ENCODE measurements around the gene PAGE1. TPM values are rescaled to one million over a fixed set of nuclear protein-coding genes. Genes with fewer than 3 reads are reported as not detected.

Gene PAGE1
- total RNA-seq, 2 experiments from 2014 or later = not detected

DNA sequence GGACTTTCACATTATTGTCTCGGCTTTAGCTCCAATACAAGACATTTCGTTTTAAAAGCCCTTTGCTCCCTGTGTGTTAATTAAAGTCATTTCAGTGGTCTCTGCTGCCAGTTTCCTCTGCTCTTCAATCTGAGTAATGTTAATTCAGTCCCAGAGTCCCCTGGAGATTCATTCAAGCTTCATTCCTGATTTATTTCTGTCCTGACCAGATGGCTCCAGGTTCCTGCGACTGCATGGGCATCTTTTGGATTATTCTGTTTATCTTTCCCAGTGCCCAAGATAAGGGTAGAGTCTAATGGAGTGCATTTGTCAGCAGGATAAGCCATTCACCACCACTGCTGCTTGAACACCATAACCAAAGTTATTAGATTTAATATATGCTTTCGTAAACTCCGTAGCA, 6.1 kb upstream of the PAGE1 start:
- no peak for DNase-seq
- Mint-ChIP-seq H3K36me3 (ENCODE audit: low read depth) (no peaks in the 10 kb centered on the region), H3K4me1 (ENCODE audit: low read depth) (no peaks in the 10 kb centered on the region), H3K27me3 (peaks cover 2% of the 10 kb centered on the region), H3K27ac (no peak overlapping the region), H3K4me3 (no peak overlapping the region), H3K9me3 (no peaks in the 10 kb centered on the region)
- CTCF ChIA-PET = no interaction called here
- POLR2A ChIA-PET = no interaction called here
- intact Hi-C loops (cut with micrococcal nuclease) = no loop called here
- no peak for ATAC-seq
- TF ChIP-seq, protein P1, sequence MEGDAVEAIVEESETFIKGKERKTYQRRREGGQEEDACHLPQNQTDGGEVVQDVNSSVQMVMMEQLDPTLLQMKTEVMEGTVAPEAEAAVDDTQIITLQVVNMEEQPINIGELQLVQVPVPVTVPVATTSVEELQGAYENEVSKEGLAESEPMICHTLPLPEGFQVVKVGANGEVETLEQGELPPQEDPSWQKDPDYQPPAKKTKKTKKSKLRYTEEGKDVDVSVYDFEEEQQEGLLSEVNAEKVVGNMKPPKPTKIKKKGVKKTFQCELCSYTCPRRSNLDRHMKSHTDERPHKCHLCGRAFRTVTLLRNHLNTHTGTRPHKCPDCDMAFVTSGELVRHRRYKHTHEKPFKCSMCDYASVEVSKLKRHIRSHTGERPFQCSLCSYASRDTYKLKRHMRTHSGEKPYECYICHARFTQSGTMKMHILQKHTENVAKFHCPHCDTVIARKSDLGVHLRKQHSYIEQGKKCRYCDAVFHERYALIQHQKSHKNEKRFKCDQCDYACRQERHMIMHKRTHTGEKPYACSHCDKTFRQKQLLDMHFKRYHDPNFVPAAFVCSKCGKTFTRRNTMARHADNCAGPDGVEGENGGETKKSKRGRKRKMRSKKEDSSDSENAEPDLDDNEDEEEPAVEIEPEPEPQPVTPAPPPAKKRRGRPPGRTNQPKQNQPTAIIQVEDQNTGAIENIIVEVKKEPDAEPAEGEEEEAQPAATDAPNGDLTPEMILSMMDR (IDR thresholded peaks at IDR 0.05) = no peak

GRCh38 chrX:49701323-49701722, 5.5 kb upstream of the PAGE1 start:
- ChIA-PET POLR2A (no interaction called here), CTCF (no interaction called here)
- TF ChIP-seq, protein P1 (IDR thresholded peaks at IDR 0.05) = no peak
- no peak for ATAC-seq
- no peaks in the 10 kb centered on the region for H3K36me3 Mint-ChIP-seq (ENCODE audit: low read depth)
- no peak overlapping the region for H3K4me3 Mint-ChIP-seq
- H3K27ac Mint-ChIP-seq = no peak overlapping the region
- H3K4me1 Mint-ChIP-seq (ENCODE audit: low read depth) = no peaks in the 10 kb centered on the region
- peaks cover 2% of the 10 kb centered on the region for H3K27me3 Mint-ChIP-seq
- no peak for DNase-seq
- intact Hi-C loops (cut with micrococcal nuclease) = no loop called here
- no peaks in the 10 kb centered on the region for H3K9me3 Mint-ChIP-seq

- ATAC-seq = no peak
- ChIA-PET CTCF (no interaction called here), POLR2A (no interaction called here)
- H3K4me1 Mint-ChIP-seq (ENCODE audit: low read depth) = no peaks in the 10 kb centered on the region
- H3K9me3 Mint-ChIP-seq = no peaks in the 10 kb centered on the region
- H3K27ac Mint-ChIP-seq = no peak overlapping the region
- peaks cover 2% of the 10 kb centered on the region for H3K27me3 Mint-ChIP-seq
- H3K4me3 Mint-ChIP-seq = no peak overlapping the region
- H3K36me3 Mint-ChIP-seq (ENCODE audit: low read depth) = no peaks in the 10 kb centered on the region
- no peak for DNase-seq
- TF ChIP-seq, protein P1 (IDR thresholded peaks at IDR 0.05) = no peak
- intact Hi-C loops (cut with micrococcal nuclease) = no loop called here
These were observed 20.6 kb downstream of the PAGE1 start for GRCh38 chrX:49675075-49675719.

DNA sequence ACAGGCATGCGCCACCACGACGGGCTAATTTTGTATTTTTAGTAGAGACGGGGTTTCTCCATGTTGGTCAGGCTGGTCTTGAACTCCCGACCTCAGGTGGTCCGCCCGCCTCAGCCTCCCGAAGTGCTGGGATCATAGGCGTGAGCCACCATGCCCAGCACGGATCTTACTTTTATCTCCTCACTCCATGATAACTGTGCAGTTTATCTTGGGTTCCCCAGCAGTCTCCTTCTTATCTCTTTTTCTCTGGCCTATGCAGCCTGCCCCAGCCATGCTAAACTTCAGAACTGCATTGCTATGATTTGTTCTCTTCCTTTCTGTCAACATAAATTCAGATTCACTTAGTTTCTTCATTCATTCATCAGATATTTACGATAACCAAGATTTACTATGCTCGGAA, 22.4 kb downstream of the PAGE1 start:
- intact Hi-C loops (cut with micrococcal nuclease) = no loop called here
- Mint-ChIP-seq H3K27ac (no peak overlapping the region), H3K27me3 (no peaks in the 10 kb centered on the region), H3K4me1 (ENCODE audit: low read depth) (no peaks in the 10 kb centered on the region), H3K9me3 (no peaks in the 10 kb centered on the region), H3K4me3 (no peak overlapping the region), H3K36me3 (ENCODE audit: low read depth) (no peaks in the 10 kb centered on the region)
- ATAC-seq (no peak), DNase-seq (no peak)
- CTCF ChIA-PET = no interaction called here
- POLR2A ChIA-PET = no interaction called here
- TF ChIP-seq, protein P1 (IDR thresholded peaks at IDR 0.05) = no peak

GRCh38 chrX:49664824-49665223, 31.0 kb downstream of the PAGE1 start:
- intact Hi-C loops (cut with micrococcal nuclease) = no loop called here
- POLR2A ChIA-PET = no interaction called here
- no peak overlapping the region for H3K4me3 Mint-ChIP-seq
- H3K27ac Mint-ChIP-seq = no peak overlapping the region
- CTCF ChIA-PET = no interaction called here
- no peaks in the 10 kb centered on the region for H3K9me3 Mint-ChIP-seq
- ATAC-seq = no peak
- no peaks in the 10 kb centered on the region for H3K4me1 Mint-ChIP-seq (ENCODE audit: low read depth)
- no peaks in the 10 kb centered on the region for H3K36me3 Mint-ChIP-seq (ENCODE audit: low read depth)
- TF ChIP-seq, protein P1 (IDR thresholded peaks at IDR 0.05) = no peak
- H3K27me3 Mint-ChIP-seq = no peaks in the 10 kb centered on the region
- DNase-seq = no peak
